Keratinocyte (primary cell): ENCODE data around the gene PHYHIPL. TPM values are rescaled to one million over a fixed set of nuclear protein-coding genes. Genes with fewer than 3 reads are reported as not detected.

ENCODE experiments used
- DNase-seq: peaks from one replicate; pipeline ENCODE4 v3.0.0-alpha.2; 2011; ENCODE audit warnings: low read depth, missing footprints, low spot score
- FAIRE-seq: peaks from 2 replicates; lab custom pipeline; 2011; peaks lifted over from hg19 to GRCh38; lab: Jason Lieb, UNC
- H2AFZ ChIP-seq: 2 replicates; pipeline ENCODE4 v1.6.0; 2012; ENCODE audit warnings: low read length, control low read depth, inconsistent platforms; ENCODE audit not compliant: control insufficient read depth
- H3K27ac ChIP-seq: 2 replicates; pipeline ENCODE4 v1.5.1; 2011; ENCODE audit warnings: low read length; ENCODE audit not compliant: control insufficient read depth, insufficient read depth
- H3K27me3 ChIP-seq: 3 replicates; pipeline ENCODE4 v1.6.0; 2011; ENCODE audit warnings: low read length; ENCODE audit not compliant: control insufficient read depth, insufficient read depth; ENCODE audit errors: extremely low read depth
- H3K36me3 ChIP-seq, 2 experiments: 2 replicates in 1 of 2; 3 replicates in 1 of 2; pipeline ENCODE4 v1.5.1; 2011; ENCODE audit warnings: low read length in 2 of 2, mild to moderate bottlenecking in 1 of 2; ENCODE audit not compliant: control insufficient read depth in 2 of 2, insufficient read depth in 2 of 2; ENCODE audit errors: extremely low read depth in 1 of 2
- H3K4me1 ChIP-seq: 3 replicates; pipeline ENCODE4 v1.5.1; 2011; ENCODE audit warnings: low read length; ENCODE audit not compliant: control insufficient read depth, insufficient read depth; ENCODE audit errors: extremely low read depth
- H3K4me2 ChIP-seq: 3 replicates; pipeline ENCODE4 v1.6.0; 2011; ENCODE audit warnings: low read depth, low read length; ENCODE audit not compliant: control insufficient read depth, insufficient read depth; ENCODE audit errors: extremely low read depth
- H3K4me3 ChIP-seq, 3 experiments: fragments of 200-600 bp in 1 of 3; sonication (generic) in 1 of 3; 2 replicates in 2 of 3; 3 replicates in 1 of 3; pipeline ENCODE4 v1.5.1; 2011 to 2016; ENCODE audit warnings: low read length in 3 of 3, mild to moderate bottlenecking in 3 of 3, control low read depth in 2 of 3, inconsistent platforms in 1 of 3, low read depth in 1 of 3, mixed read lengths in 1 of 3, mixed run types in 1 of 3, moderate library complexity in 1 of 3; ENCODE audit not compliant: control insufficient read depth in 2 of 3, insufficient read depth in 2 of 3; ENCODE audit errors: extremely low read depth in 1 of 3
- H3K79me2 ChIP-seq: 2 replicates; pipeline ENCODE4 v1.6.0; 2012; ENCODE audit warnings: low read length; ENCODE audit not compliant: control insufficient read depth, insufficient read depth
- H3K9ac ChIP-seq: 3 replicates; pipeline ENCODE4 v1.6.0; 2011; ENCODE audit warnings: low read length; ENCODE audit not compliant: control insufficient read depth, insufficient read depth; ENCODE audit errors: extremely low read depth
- H3K9me1 ChIP-seq: 3 replicates; pipeline ENCODE4 v1.6.0; 2011; ENCODE audit warnings: low read length; ENCODE audit not compliant: control insufficient read depth, insufficient read depth; ENCODE audit errors: extremely low read depth
- H3K9me3 ChIP-seq: 2 replicates; pipeline ENCODE4 v1.5.1; 2012; ENCODE audit warnings: low read depth, low read length; ENCODE audit not compliant: control insufficient read depth
- H4K20me1 ChIP-seq: 3 replicates; pipeline ENCODE4 v1.6.0; 2011; ENCODE audit warnings: low read length; ENCODE audit not compliant: control insufficient read depth, insufficient read depth; ENCODE audit errors: extremely low read depth
- CTCF ChIP-seq, 3 experiments: IDR thresholded peaks in 1 of 3; conservative IDR thresholded peaks in 1 of 3; optimal IDR thresholded peaks in 1 of 3; 2 replicates in 2 of 3; 3 replicates in 1 of 3; pipeline versions ENCODE3 to v1.5.1; 2011; ENCODE audit warnings: low read length in 3 of 3, mild to moderate bottlenecking in 3 of 3, moderate library complexity in 2 of 3, control low read depth in 1 of 3, inconsistent platforms in 1 of 3; ENCODE audit not compliant: insufficient read depth in 2 of 3; ENCODE audit errors: extremely low read depth in 1 of 3
- EZH2 ChIP-seq: IDR thresholded peaks from one replicate; pipeline ENCODE4 v1.6.1; 2012; ENCODE audit warnings: inconsistent platforms, mild to moderate bottlenecking, low read length, moderate library complexity
- dilution Hi-C: fragments of 300-500 bp; cut with MboI; formaldehyde crosslinking; loops from one replicate; pipeline ENCODE4 v1.7.0; 2020; ENCODE audit warnings: low sequenced_read_pairs; ENCODE audit not compliant: extremely low pct_ligation_motif_present
- polyA plus RNA-seq, 5 experiments: library from polyadenylated mRNA; depleted of rRNA in 3 of 5; stranded (reverse) in 3 of 5; stranded (forward) in 1 of 5; unstranded in 1 of 5; fragments of >200 nt; gene quantifications; 1 replicate in 1 of 5; 2 replicates in 3 of 5; 3 replicates in 1 of 5; pipeline versions ENCODE4 v1.2.1 to v1.2.3, GENCODE V29; 2011 to 2012; ENCODE audit warnings: missing spikeins in 2 of 5, low read depth in 1 of 5, low replicate concordance in 1 of 5

PHYHIPL gene
- polyA plus RNA-seq, 1 donor (not counting 4 experiments of a cell fraction or from before 2014, with no cell fraction given): 0.12 TPM

- DNase-seq (no peak), FAIRE-seq (no peak)
- no peaks in the 10 kb centered on the region for H3K9me1 ChIP-seq
- no peaks in the 10 kb centered on the region for H4K20me1 ChIP-seq
- no peaks in the 10 kb centered on the region for H3K27me3 ChIP-seq
- H3K36me3 ChIP-seq: no peaks in the 10 kb centered on the region
- no peak overlapping the region for H3K27ac ChIP-seq
- H3K9ac ChIP-seq: no peak overlapping the region
- H3K79me2 ChIP-seq: no peaks in the 10 kb centered on the region
- no peak overlapping the region for H3K4me3 ChIP-seq
- H3K4me2 ChIP-seq: no peak overlapping the region
- dilution Hi-C loops: no loop called here
- H3K9me3 ChIP-seq: no peaks in the 10 kb centered on the region
- H2AFZ ChIP-seq: no peak overlapping the region
- H3K4me1 ChIP-seq: no peaks in the 10 kb centered on the region
- no peak for TF ChIP-seq CTCF (optimal IDR thresholded peaks at IDR 0.05 in 1 of 3, IDR thresholded peaks at IDR 0.05 in 1 of 3, conservative IDR thresholded peaks at IDR 0.05 in 1 of 3; ENCODE audit: extremely low read depth in 1 of 3, insufficient read depth in 2 of 3, low read length in 3 of 3)
- TF ChIP-seq EZH2: no peak
Measured at GRCh38 chr10:59212301-59212798, 35.9 kb downstream of the PHYHIPL start.

- no peaks in the 10 kb centered on the region for H3K9me3 ChIP-seq
- H3K9me1 ChIP-seq: no peaks in the 10 kb centered on the region
- no peak overlapping the region for H3K4me2 ChIP-seq
- H3K9ac ChIP-seq: no peak overlapping the region
- no peaks in the 10 kb centered on the region for H3K27me3 ChIP-seq
- no peak for DNase-seq
- no peak for FAIRE-seq
- no peaks in the 10 kb centered on the region for H3K4me1 ChIP-seq
- no peak for TF ChIP-seq EZH2
- no peak overlapping the region for H3K27ac ChIP-seq
- H2AFZ ChIP-seq: no peak overlapping the region
- no peaks in the 10 kb centered on the region for H4K20me1 ChIP-seq
- dilution Hi-C loops: no loop called here
- no peak overlapping the region for H3K4me3 ChIP-seq
- H3K79me2 ChIP-seq: no peaks in the 10 kb centered on the region
- H3K36me3 ChIP-seq: no peaks in the 10 kb centered on the region
Measured at GRCh38 chr10:59214160-59214559, 37.7 kb downstream of the PHYHIPL start.
